ENCODE results near the gene EVC. TPM values are rescaled to one million over a fixed set of nuclear protein-coding genes. Genes with fewer than 3 reads are reported as not detected.

Gene EVC
- total and polyA plus RNA-seq, 2 of the 8 experiments (the other 6 are each of a cell fraction or from before 2014, with no cell fraction given) = 2.6 to 9.8 TPM

DNA sequence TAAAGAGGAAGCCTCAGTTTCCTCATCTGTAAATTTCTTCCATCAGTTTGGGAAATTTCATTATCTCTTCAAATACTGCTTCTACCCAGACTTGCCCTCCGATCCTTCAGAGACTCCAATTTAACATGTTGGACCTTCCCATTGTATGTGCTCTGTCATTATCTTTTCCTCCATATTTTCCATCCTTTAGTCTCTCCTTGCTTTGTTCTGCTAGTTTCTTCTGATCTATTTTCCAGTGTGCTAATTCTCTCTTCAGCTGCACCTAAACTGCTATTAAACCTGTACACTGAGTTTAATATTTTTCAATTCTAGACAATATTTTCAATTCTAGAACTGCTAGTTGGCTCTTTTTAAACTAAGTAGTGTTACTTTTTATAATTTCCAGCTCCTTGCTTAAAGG lies 65.5 kb downstream of the EVC start:
- Histone ChIP-seq H4K8ac (ENCODE audit: extremely low read depth, insufficient read depth, low read length) (no peak overlapping the region), H3K9me3 (ENCODE audit: insufficient read depth in 2 of 2, low read depth in 1 of 2, low read length in 1 of 2) (peaks cover 9 to 21% of the 10 kb centered on the region in 2 experiments), H2BK15ac (ENCODE audit: low read length) (no peak overlapping the region), H4K20me1 (replicated peaks in 1 of 2; ENCODE audit: control insufficient read depth in 1 of 2, insufficient read depth in 2 of 2, low read length in 2 of 2) (no peaks in the 10 kb centered on the region), H2BK120ac (replicated peaks; ENCODE audit: low read depth, low read length) (no peak overlapping the region), H2BK12ac (ENCODE audit: low read depth, low read length) (no peak overlapping the region), H3K27ac (ENCODE audit: low read depth, low read length) (no peak overlapping the region), H3K23ac (ENCODE audit: insufficient read length) (no peak overlapping the region), H2AK5ac (ENCODE audit: low read depth, low read length) (no peak overlapping the region), H2BK5ac (ENCODE audit: low read depth, low read length) (no peak overlapping the region), H3K56ac (replicated peaks; ENCODE audit: insufficient read length, low read depth, low read length) (no peak overlapping the region), H3K79me1 (ENCODE audit: low read depth, low read length) (no peaks in the 10 kb centered on the region), H3K9ac (replicated peaks in 1 of 4; ENCODE audit: extremely low read depth in 1 of 4, low read depth in 3 of 4, low read length in 3 of 4) (no peak overlapping the region), H3K18ac (ENCODE audit: extremely low read depth, low read length) (no peak overlapping the region), H3K27me3 (replicated peaks in 1 of 4; ENCODE audit: control insufficient read depth in 3 of 4, extremely low read depth in 1 of 4, insufficient read depth in 3 of 4, low read length in 3 of 4) (no peaks in the 10 kb centered on the region), H3K23me2 (ENCODE audit: low read depth, low read length) (no peaks in the 10 kb centered on the region), H3K4me2 (ENCODE audit: insufficient read depth in 1 of 2, low read depth in 2 of 2, low read length in 2 of 2) (no peak overlapping the region), H3K79me2 (ENCODE audit: control insufficient read depth in 1 of 2, insufficient read depth in 2 of 2, low read length in 2 of 2) (no peaks in the 10 kb centered on the region), H4K5ac (ENCODE audit: insufficient read length, low read depth, low read length) (no peak overlapping the region), H3K4me3 (ENCODE audit: extremely low read depth in 1 of 4, insufficient read depth in 2 of 4, low read depth in 3 of 4, low read length in 4 of 4) (no peak overlapping the region), H2BK20ac (ENCODE audit: low read length) (no peak overlapping the region), H3K36me3 (ENCODE audit: control insufficient read depth in 2 of 4, insufficient read depth in 4 of 4, low read length in 3 of 4) (peaks cover 0 to 5% (median 3%) of the 10 kb centered on the region in 4 experiments; a peak in 3 of 8 replicates), H2AFZ (ENCODE audit: low read length) (no peak overlapping the region), H3K14ac (ENCODE audit: insufficient read length) (no peak overlapping the region), H4K91ac (replicated peaks; ENCODE audit: insufficient read length, low read length) (no peak overlapping the region), H3K4me1 (replicated peaks in 1 of 4; ENCODE audit: control insufficient read depth in 3 of 4, insufficient read depth in 4 of 4, low read length in 3 of 4) (peaks cover 0 to 6% (median 3%) of the 10 kb centered on the region in 4 experiments; a peak in 3 of 7 replicates), H3K4ac (replicated peaks; ENCODE audit: insufficient read length, low read depth, low read length) (no peak overlapping the region)
- ChIA-PET POLR2A (ENCODE audit: partially characterized antibody) (no interaction called here), CTCF (ENCODE audit: partially characterized antibody) (interaction anchor here (1.0 to 1.2 kb wide), 2 partner anchors 18 to 782 kb away, joined by 3 read pairs; no protein-coding TSS in a partner anchor)
- FAIRE-seq (no peak), DNase-seq (ENCODE audit: low read depth in 1 of 2, low spot score in 2 of 2) (no peak)
- no peak for TF ChIP-seq SIRT6 (IDR thresholded peaks at IDR 0.05; ENCODE audit: low read length)
- peak; percentile 31; the same call in 1 of the 2 replicates for TF ChIP-seq KDM1A (IDR thresholded peaks at IDR 0.05; ENCODE audit: borderline replicate concordance, low read length)
- 100% methylated on average over 1 of the region's 1 CpG; no CpG with 5 or more reads in 1 of the 2 experiments for WGBS, 2 experiments (ENCODE audit: extremely low coverage in 1 of 2, insufficient coverage in 1 of 2, insufficient read length in 1 of 2, insufficient replicate concordance in 2 of 2, low coverage in 1 of 2, low lambda C conversion rate in 2 of 2, missing lambda C conversion rate in 1 of 2)

Measured in H1 (cell line).